T47D (cell line): ENCODE measurements around the gene FAM9A.
"Not testable (repeated sequence)": the region's sequence is repeated elsewhere in the genome, so short reads cannot be mapped to it uniquely, and the experiment has no call there.

ENCODE experiments used
- DNase-seq, 2 experiments: peaks; one replicate each; pipeline versions ENCODE4 v3.0.0 to v3.0.0-alpha.2; 2011 to 2012; ENCODE audit warnings: low read depth in 1 of 2, low spot score in 1 of 2
- JUND ChIP-seq: IDR thresholded peaks from 2 replicates; pipeline ENCODE4 v1.6.1; 2012; ENCODE audit warnings: low read depth
- in situ Hi-C: cut with HindIII; loops from 2 replicates; pipeline ENCODE4 v1.10.0; 2016; ENCODE audit warnings: low sequenced_read_pairs, low pct_unique_long_range_greater_than_20kb

The FAM9A gene

GRCh38 chrX:8823698-8824097 lies 22.5 kb upstream of the FAM9A start:
- no peak for TF ChIP-seq JUND
- in situ Hi-C loops = no loop called here
- DNase-seq = no peak

GRCh38 chrX:8822002-8822401 lies 20.8 kb upstream of the FAM9A start:
- in situ Hi-C loops = no loop called here
- DNase-seq = no peak
- TF ChIP-seq JUND = no peak

GRCh38 chrX:8820910-8821527 lies 19.8 kb upstream of the FAM9A start:
- peak in 1 of 2 experiments; percentile 14 for DNase-seq
- no peak for TF ChIP-seq JUND
- in situ Hi-C loops = no loop called here

- in situ Hi-C loops = no loop called here
- TF ChIP-seq JUND = no peak
- DNase-seq = peak; percentile 18 to 65
Measured at GRCh38 chrX:8815460-8816065, 14.4 kb upstream of the FAM9A start.

- in situ Hi-C loops = no loop called here
- no peak for TF ChIP-seq JUND
- DNase-seq = no peak
Measured at GRCh38 chrX:8813036-8813435, 11.9 kb upstream of the FAM9A start.

GRCh38 chrX:8811611-8812010 lies 10.4 kb upstream of the FAM9A start:
- no peak for TF ChIP-seq JUND
- DNase-seq = no peak
- in situ Hi-C loops = no loop called here

GRCh38 chrX:8808661-8809060 lies 7.5 kb upstream of the FAM9A start:
- in situ Hi-C loops = no loop called here
- TF ChIP-seq JUND = no peak
- no peak for DNase-seq

- TF ChIP-seq JUND = no peak
- DNase-seq = no peak
- in situ Hi-C loops = no loop called here
Measured at GRCh38 chrX:8805974-8806373, 4.8 kb upstream of the FAM9A start.

- in situ Hi-C loops = no loop called here
- no peak for TF ChIP-seq JUND
- no peak for DNase-seq
Measured at GRCh38 chrX:8805046-8805445, 3.9 kb upstream of the FAM9A start.

- no peak for DNase-seq
- no peak for TF ChIP-seq JUND
- in situ Hi-C loops = no loop called here
Measured at GRCh38 chrX:8803326-8803725, 2.1 kb upstream of the FAM9A start.

- DNase-seq, in situ Hi-C loops: not testable (repeated sequence)
Measured at GRCh38 chrX:8800351-8800750, 832 bp downstream of the FAM9A start.

- in situ Hi-C loops, DNase-seq: not testable (repeated sequence)
Measured at GRCh38 chrX:8799281-8799680, 1.9 kb downstream of the FAM9A start.

- in situ Hi-C loops, DNase-seq: not testable (repeated sequence)
Measured at GRCh38 chrX:8798702-8799101, 2.5 kb downstream of the FAM9A start.

GRCh38 chrX:8787119-8787518 lies 14.1 kb downstream of the FAM9A start:
- in situ Hi-C loops, DNase-seq: not testable (repeated sequence)
